IMR-90 (cell line): ENCODE measurements around the gene RAB40C. TPM values are rescaled to one million over a fixed set of nuclear protein-coding genes. Genes with fewer than 3 reads are reported as not detected.

ENCODE experiments used
- ATAC-seq: fragments of 200-7000 bp; cut with Tn5 transposase; 2 replicates; pipeline ENCODE4 v1.9.1; 2020; ENCODE audit warnings: low read depth, mild to moderate bottlenecking, moderate library complexity
- BruUV-seq: library from RNA; stranded (reverse); fragments of 400-500 nt; replicated peaks from 2 replicates; lab custom pipeline; 2021; lab: Mats Ljungman, UMichigan
- CTCF ChIA-PET: fragments of 300-600 bp; formaldehyde crosslinking; extraction: SDS; loops from one replicate; lab custom pipeline; 2021; ENCODE audit warnings: antibody characterized with exemption; lab: Yijun Ruan, JAX
- POLR2A ChIA-PET: fragments of 300-600 bp; sonication (Branson Sonifier 250); formaldehyde crosslinking; loops from one replicate; lab custom pipeline; 2022; ENCODE audit warnings: antibody characterized with exemption; ENCODE audit not compliant: unreplicated experiment; lab: Charles Lee
- DNase-seq: peaks from one replicate; pipeline ENCODE4 v3.0.0; 2013
- H2AFZ ChIP-seq: replicated peaks from 2 replicates; pipeline ENCODE3; 2013; ENCODE audit warnings: low read length, mild to moderate bottlenecking; ENCODE audit not compliant: poor library complexity
- H2AK5ac ChIP-seq: 2 replicates; pipeline ENCODE4 v1.6.1; 2013; ENCODE audit warnings: low read depth, low read length, inconsistent platforms
- H2AK9ac ChIP-seq: replicated peaks from 2 replicates; pipeline ENCODE3; 2013; ENCODE audit warnings: mild to moderate bottlenecking, low read depth, low read length, moderate library complexity; ENCODE audit not compliant: poor library complexity
- H2BK120ac ChIP-seq: 2 replicates; pipeline ENCODE4 v1.6.1; 2013; ENCODE audit warnings: low read depth, low read length, inconsistent platforms
- H2BK15ac ChIP-seq: 3 replicates; pipeline ENCODE4 v1.6.1; 2013; ENCODE audit warnings: low read depth, low read length, inconsistent platforms
- H2BK20ac ChIP-seq: 2 replicates; pipeline ENCODE4 v1.6.1; 2013; ENCODE audit warnings: low read depth, mild to moderate bottlenecking, inconsistent platforms, low read length, moderate library complexity
- H2BK5ac ChIP-seq: 2 replicates; pipeline ENCODE4 v1.6.1; 2013; ENCODE audit warnings: mild to moderate bottlenecking, low read depth, low read length, inconsistent platforms; ENCODE audit not compliant: poor library complexity, severe bottlenecking
- H3K14ac ChIP-seq: replicated peaks from 2 replicates; pipeline ENCODE4 v1.6.1; 2013; ENCODE audit warnings: low read depth, low read length, inconsistent platforms
- H3K18ac ChIP-seq: 2 replicates; pipeline ENCODE4 v1.6.1; 2013; ENCODE audit warnings: low read depth, low read length, control low read depth
- H3K23ac ChIP-seq: 2 replicates; pipeline ENCODE4 v1.6.1; 2013; ENCODE audit warnings: low read depth, low read length, inconsistent platforms
- H3K27ac ChIP-seq: 2 replicates; pipeline ENCODE4 v1.5.1; 2013; ENCODE audit warnings: mild to moderate bottlenecking, control low read depth, low read length; ENCODE audit not compliant: insufficient read depth
- H3K27me3 ChIP-seq: 2 replicates; pipeline ENCODE4 v1.6.1; 2013; ENCODE audit warnings: low read length; ENCODE audit not compliant: control insufficient read depth, insufficient read depth
- H3K36me3 ChIP-seq: 2 replicates; pipeline ENCODE4 v1.6.1; 2013; ENCODE audit warnings: low read length, mixed read lengths; ENCODE audit not compliant: control insufficient read depth, insufficient read depth
- H3K4ac ChIP-seq: 2 replicates; pipeline ENCODE4 v1.6.1; 2013; ENCODE audit warnings: low read depth, low read length, inconsistent platforms
- H3K4me1 ChIP-seq: 2 replicates; pipeline ENCODE4 v1.6.1; 2013; ENCODE audit warnings: low read length, mixed read lengths; ENCODE audit not compliant: control insufficient read depth, insufficient read depth
- H3K4me2 ChIP-seq: 2 replicates; pipeline ENCODE4 v1.6.1; 2013; ENCODE audit warnings: low read depth, mild to moderate bottlenecking, control low read depth, low read length, moderate library complexity
- H3K4me3 ChIP-seq: 2 replicates; pipeline ENCODE4 v1.5.1; 2013; ENCODE audit warnings: low read depth, mild to moderate bottlenecking, control low read depth, low read length, moderate library complexity; ENCODE audit not compliant: insufficient read depth
- H3K56ac ChIP-seq: 2 replicates; pipeline ENCODE4 v1.6.1; 2013; ENCODE audit warnings: low read length, inconsistent platforms; ENCODE audit not compliant: insufficient read depth; ENCODE audit errors: extremely low read depth
- H3K79me1 ChIP-seq, 2 experiments: 2 replicates each; pipeline ENCODE4 v1.6.1; 2013; ENCODE audit warnings: low read length in 2 of 2, inconsistent platforms in 1 of 2, low read depth in 1 of 2
- H3K9ac ChIP-seq: 2 replicates; pipeline ENCODE4 v1.6.1; 2013; ENCODE audit warnings: low read depth, low read length, control low read depth
- H3K9me1 ChIP-seq: 2 replicates; pipeline ENCODE4 v1.6.1; 2013; ENCODE audit warnings: low read length, inconsistent platforms; ENCODE audit not compliant: insufficient read depth
- H3K9me3 ChIP-seq: 2 replicates; pipeline ENCODE4 v1.6.1; 2013; ENCODE audit warnings: low read length; ENCODE audit not compliant: control insufficient read depth, insufficient read depth
- H4K20me1 ChIP-seq: 2 replicates; pipeline ENCODE4 v1.6.1; 2013; ENCODE audit warnings: low read length, inconsistent platforms; ENCODE audit not compliant: insufficient read depth
- H4K5ac ChIP-seq: 2 replicates; pipeline ENCODE4 v1.6.1; 2013; ENCODE audit warnings: mild to moderate bottlenecking, low read depth, low read length, control low read depth
- H4K8ac ChIP-seq, 2 experiments: 2 replicates each; pipeline ENCODE4 v1.6.1; 2013; ENCODE audit warnings: low read depth in 2 of 2, low read length in 2 of 2, control low read depth in 1 of 2, inconsistent platforms in 1 of 2
- H4K91ac ChIP-seq: 2 replicates; pipeline ENCODE4 v1.6.1; 2013; ENCODE audit warnings: low read depth, low read length, inconsistent platforms; ENCODE audit not compliant: insufficient read depth
- BHLHE40 ChIP-seq: fragments of 150-350 bp; IDR thresholded peaks from 2 replicates; pipeline ENCODE4 v1.6.1; 2016; ENCODE audit warnings: mild to moderate bottlenecking, low read depth, low read length
- CEBPB ChIP-seq: IDR thresholded peaks from 2 replicates; pipeline ENCODE4 v1.6.1; 2012; ENCODE audit warnings: low read depth, low read length, improper control_type of control experiment
- CHD1 ChIP-seq: IDR thresholded peaks from 2 replicates; pipeline ENCODE4 v1.6.1; 2012; ENCODE audit warnings: low read depth, low read length, improper control_type of control experiment
- FOS ChIP-seq: fragments of 150-350 bp; IDR thresholded peaks from 2 replicates; pipeline ENCODE4 v1.6.1; 2016; ENCODE audit warnings: low read depth, low read length
- MAFK ChIP-seq: IDR thresholded peaks from 2 replicates; pipeline ENCODE4 v1.6.1; 2012; ENCODE audit warnings: low read depth, low read length, improper control_type of control experiment
- MAZ ChIP-seq: IDR thresholded peaks from 2 replicates; pipeline ENCODE4 v1.6.1; 2012; ENCODE audit warnings: low read depth, mild to moderate bottlenecking, low read length, improper control_type of control experiment, moderate library complexity, borderline replicate concordance
- MXI1 ChIP-seq: IDR thresholded peaks from 2 replicates; pipeline ENCODE4 v1.6.1; 2012; ENCODE audit warnings: low read depth, mild to moderate bottlenecking, low read length, moderate library complexity, borderline replicate concordance
- NFE2L2 ChIP-seq: fragments of 150-350 bp; IDR thresholded peaks from 2 replicates; pipeline ENCODE4 v1.6.1; 2016; ENCODE audit warnings: low read depth, mild to moderate bottlenecking, low read length
- POLR2A ChIP-seq: IDR thresholded peaks from 2 replicates; pipeline ENCODE4 v1.6.1; 2012; ENCODE audit warnings: mild to moderate bottlenecking, low read depth, low read length
- RAD21 ChIP-seq: IDR thresholded peaks from 2 replicates; pipeline ENCODE4 v1.6.1; 2012; ENCODE audit warnings: low read length, improper control_type of control experiment
- RCOR1 ChIP-seq: IDR thresholded peaks from 2 replicates; pipeline ENCODE4 v1.6.1; 2012; ENCODE audit warnings: mild to moderate bottlenecking, low read length, improper control_type of control experiment; ENCODE audit not compliant: insufficient replicate concordance
- RFX5 ChIP-seq: IDR thresholded peaks from 2 replicates; pipeline ENCODE4 v1.8.0; 2012; ENCODE audit warnings: low read depth, mild to moderate bottlenecking, low read length, moderate library complexity
- SMC3 ChIP-seq: fragments of 150-350 bp; IDR thresholded peaks from 2 replicates; pipeline ENCODE4 v1.6.1; 2016; ENCODE audit warnings: low read depth, mild to moderate bottlenecking, antibody characterized with exemption, low read length, moderate library complexity
- WGBS, 2 experiments: methylation state at CpG; one replicate each; pipeline versions ENCODE4 v1.1.5 to v1.1.7; 2013; ENCODE audit warnings: missing lambda C conversion rate in 2 of 2; ENCODE audit not compliant: insufficient read length in 1 of 2; ENCODE audit errors: extremely low coverage in 2 of 2; 5-methylcytosine and 5-hydroxymethylcytosine counted together
- dilution Hi-C: fragments of 300-500 bp; cut with HindIII; formaldehyde crosslinking; loops from one replicate; pipeline ENCODE4 v1.14.3; 2018; ENCODE audit warnings: low sequenced_read_pairs; ENCODE audit not compliant: unreplicated experiment
- in situ Hi-C: fragments of 300-500 bp; cut with MboI; formaldehyde crosslinking; loops from 3 replicates; pipeline ENCODE4 v1.14.3; 2019; ENCODE audit warnings: low sequenced_read_pairs, inconsistent platforms, mixed read lengths
- intact Hi-C: fragments of 100-400 bp; cut with micrococcal nuclease; formaldehyde crosslinking; loops from 2 replicates; pipeline ENCODE4 v1.10.0; 2022
- polyA plus RNA-seq, 3 experiments: library from polyadenylated mRNA; depleted of rRNA; stranded (reverse); fragments of >200 nt; gene quantifications; 2 replicates each; pipeline ENCODE4 v1.2.3, GENCODE V29; 2012; ENCODE audit warnings: low replicate concordance in 1 of 3
- total RNA-seq: library from RNA; depleted of rRNA; stranded (reverse); fragments of >200 nt; gene quantifications from 2 replicates; pipeline ENCODE4 v1.2.3, GENCODE V29; 2012
- TF ChIP-seq, protein P1 (sequence below): conservative IDR thresholded peaks from 2 replicates; pipeline ENCODE4 v1.5.1; 2012; ENCODE audit warnings: mild to moderate bottlenecking, low read depth, low read length, improper control_type of control experiment
- TF ChIP-seq, protein P2 (sequence below): fragments of 150-350 bp; IDR thresholded peaks from 2 replicates; pipeline ENCODE4 v1.6.1; 2016; ENCODE audit warnings: low read depth, mild to moderate bottlenecking, low read length, moderate library complexity, borderline replicate concordance
- TF ChIP-seq, protein P3 (sequence below): fragments of 150-350 bp; IDR thresholded peaks from 2 replicates; pipeline ENCODE4 v1.6.1; 2017; ENCODE audit warnings: mild to moderate bottlenecking, antibody characterized with exemption, low read length, low read depth

RAB40C gene
- total and polyA plus RNA-seq, 2 of the 4 experiments (the other 2 are of a cell fraction), result 6.8 to 13.7 TPM

DNA sequence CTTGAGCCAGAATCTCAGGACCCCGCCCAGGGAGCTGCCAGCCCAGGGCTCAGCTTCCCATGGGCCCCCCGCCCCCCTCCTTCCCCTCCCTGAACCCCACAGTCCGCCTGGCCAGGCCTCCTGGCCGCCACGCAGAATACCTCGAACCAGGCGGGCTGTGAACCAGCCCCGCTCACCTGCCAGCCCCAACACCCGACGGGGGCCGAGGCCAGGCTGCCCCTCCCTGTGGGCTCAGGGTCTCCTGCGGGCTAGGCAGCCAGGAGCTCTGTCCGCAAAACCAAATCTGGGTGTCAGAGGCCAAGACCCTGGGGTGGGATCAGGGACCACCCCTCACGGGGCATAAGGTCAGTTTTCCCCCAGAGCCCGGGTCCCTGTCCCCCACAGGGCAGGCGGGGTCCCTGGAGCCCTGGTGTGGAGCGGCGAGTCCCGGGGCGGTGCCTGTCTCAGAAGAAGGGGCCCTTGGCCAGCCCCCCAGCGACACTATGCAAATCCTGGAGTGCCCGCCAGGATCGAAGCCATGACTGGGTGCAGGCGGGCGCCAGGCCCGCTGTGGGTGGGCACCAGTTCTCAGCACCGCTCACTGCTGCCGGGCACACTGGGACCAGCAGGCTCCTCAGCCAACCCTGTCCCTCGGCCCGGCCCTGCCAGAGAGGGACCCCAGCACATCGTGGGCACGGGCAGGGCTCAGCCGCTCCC lies 36.1 kb upstream of the RAB40C start:
- intact Hi-C loops, result no loop called here
- Histone ChIP-seq H3K79me1 (peaks cover 0 to under 1% of the 10 kb centered on the region in 2 experiments; a peak in 1 of 4 replicates), H3K27ac (no peak overlapping the region), H3K9me3 (no peaks in the 10 kb centered on the region), H3K4me1 (0 out of 2 replicates have a peak, but pooled peaks cover 3% of the 10 kb centered on the region), H4K20me1 (peaks cover 9% of the 10 kb centered on the region; the same call in 1 of the 2 replicates), H3K9ac (no peak overlapping the region), H2BK15ac (no peak overlapping the region), H3K9me1 (no peaks in the 10 kb centered on the region), H3K4me2 (no peak overlapping the region), H2BK5ac (no peak overlapping the region), H2AK5ac (no peak overlapping the region), H3K4me3 (no peak overlapping the region), H3K36me3 (peaks cover 20% of the 10 kb centered on the region), H3K56ac (no peak overlapping the region), H2AFZ (no peak overlapping the region), H4K5ac (no peak overlapping the region), H4K91ac (no peak overlapping the region), H2BK120ac (no peak overlapping the region), H3K4ac (no peak overlapping the region), H3K18ac (no peak overlapping the region), H2AK9ac (no peak overlapping the region), H4K8ac (no peak overlapping the region), H3K23ac (no peak overlapping the region), H3K14ac (no peak overlapping the region), H2BK20ac (no peak overlapping the region), H3K27me3 (peaks cover 11% of the 10 kb centered on the region; the same call in 1 of the 2 replicates)
- in situ Hi-C loops, result no loop called here
- TSS peak; percentile 72 for BruUV-seq
- POLR2A ChIA-PET, result no interaction called here
- no peak for TF ChIP-seq BHLHE40
- TF ChIP-seq, protein P1, sequence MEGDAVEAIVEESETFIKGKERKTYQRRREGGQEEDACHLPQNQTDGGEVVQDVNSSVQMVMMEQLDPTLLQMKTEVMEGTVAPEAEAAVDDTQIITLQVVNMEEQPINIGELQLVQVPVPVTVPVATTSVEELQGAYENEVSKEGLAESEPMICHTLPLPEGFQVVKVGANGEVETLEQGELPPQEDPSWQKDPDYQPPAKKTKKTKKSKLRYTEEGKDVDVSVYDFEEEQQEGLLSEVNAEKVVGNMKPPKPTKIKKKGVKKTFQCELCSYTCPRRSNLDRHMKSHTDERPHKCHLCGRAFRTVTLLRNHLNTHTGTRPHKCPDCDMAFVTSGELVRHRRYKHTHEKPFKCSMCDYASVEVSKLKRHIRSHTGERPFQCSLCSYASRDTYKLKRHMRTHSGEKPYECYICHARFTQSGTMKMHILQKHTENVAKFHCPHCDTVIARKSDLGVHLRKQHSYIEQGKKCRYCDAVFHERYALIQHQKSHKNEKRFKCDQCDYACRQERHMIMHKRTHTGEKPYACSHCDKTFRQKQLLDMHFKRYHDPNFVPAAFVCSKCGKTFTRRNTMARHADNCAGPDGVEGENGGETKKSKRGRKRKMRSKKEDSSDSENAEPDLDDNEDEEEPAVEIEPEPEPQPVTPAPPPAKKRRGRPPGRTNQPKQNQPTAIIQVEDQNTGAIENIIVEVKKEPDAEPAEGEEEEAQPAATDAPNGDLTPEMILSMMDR, result no peak
- TF ChIP-seq SMC3, result no peak
- TF ChIP-seq RAD21, result no peak
- TF ChIP-seq CEBPB, result no peak
- no peak for TF ChIP-seq NFE2L2
- TF ChIP-seq MAFK, result no peak
- TF ChIP-seq, protein P2, sequence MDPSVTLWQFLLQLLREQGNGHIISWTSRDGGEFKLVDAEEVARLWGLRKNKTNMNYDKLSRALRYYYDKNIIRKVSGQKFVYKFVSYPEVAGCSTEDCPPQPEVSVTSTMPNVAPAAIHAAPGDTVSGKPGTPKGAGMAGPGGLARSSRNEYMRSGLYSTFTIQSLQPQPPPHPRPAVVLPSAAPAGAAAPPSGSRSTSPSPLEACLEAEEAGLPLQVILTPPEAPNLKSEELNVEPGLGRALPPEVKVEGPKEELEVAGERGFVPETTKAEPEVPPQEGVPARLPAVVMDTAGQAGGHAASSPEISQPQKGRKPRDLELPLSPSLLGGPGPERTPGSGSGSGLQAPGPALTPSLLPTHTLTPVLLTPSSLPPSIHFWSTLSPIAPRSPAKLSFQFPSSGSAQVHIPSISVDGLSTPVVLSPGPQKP, result no peak
- no peak for TF ChIP-seq FOS
- TF ChIP-seq MAZ, result no peak
- no peak for TF ChIP-seq MXI1
- TF ChIP-seq RCOR1, result no peak
- TF ChIP-seq POLR2A, result no peak
- no peak for TF ChIP-seq CHD1
- no peak for TF ChIP-seq RFX5
- TF ChIP-seq, protein P3, sequence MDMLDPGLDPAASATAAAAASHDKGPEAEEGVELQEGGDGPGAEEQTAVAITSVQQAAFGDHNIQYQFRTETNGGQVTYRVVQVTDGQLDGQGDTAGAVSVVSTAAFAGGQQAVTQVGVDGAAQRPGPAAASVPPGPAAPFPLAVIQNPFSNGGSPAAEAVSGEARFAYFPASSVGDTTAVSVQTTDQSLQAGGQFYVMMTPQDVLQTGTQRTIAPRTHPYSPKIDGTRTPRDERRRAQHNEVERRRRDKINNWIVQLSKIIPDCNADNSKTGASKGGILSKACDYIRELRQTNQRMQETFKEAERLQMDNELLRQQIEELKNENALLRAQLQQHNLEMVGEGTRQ, result no peak
- DNase-seq, result no peak
- no peak for ATAC-seq
- WGBS, 2 experiments, result 92% methylated on average over 21 of the region's 33 CpGs; no CpG with 5 or more reads in 1 of the 2 experiments
- CTCF ChIA-PET, result no interaction called here
- dilution Hi-C loops, result no loop called here
